HPDE6-E6E7 (cell line): ENCODE data around the gene CNTLN.
"Not testable (repeated sequence)": the region's sequence is repeated elsewhere in the genome, so short reads cannot be mapped to it uniquely, and the experiment has no call there.

Experiments
- DNase-seq: peaks from one replicate; pipeline ENCODE4 v3.0.0; 2011; ENCODE audit warnings: missing footprints; ENCODE audit errors: extremely low spot score

Gene CNTLN

DNA sequence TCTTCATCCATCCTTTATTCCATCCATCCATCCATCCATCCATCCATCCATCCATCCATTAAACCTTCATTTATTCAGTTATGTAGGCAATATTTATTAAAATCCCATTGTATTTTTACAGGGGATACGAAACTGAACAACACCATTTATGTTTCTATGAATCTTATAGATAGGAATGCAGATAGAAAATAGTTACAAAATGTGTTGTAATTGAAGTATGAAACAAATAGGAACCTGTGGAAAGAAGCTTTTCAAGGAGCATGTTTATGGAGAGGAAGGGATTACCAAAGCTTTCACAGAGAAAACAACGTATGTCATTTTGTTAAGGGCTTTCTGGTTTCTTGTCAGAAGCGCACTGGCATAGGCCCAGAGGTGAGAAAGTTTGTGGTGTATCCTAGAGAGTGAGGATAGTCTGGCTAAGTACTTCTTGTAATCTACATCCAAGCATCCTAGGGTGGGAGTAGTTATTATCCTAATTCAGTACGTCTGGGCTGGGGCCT lies 184.0 kb downstream of the CNTLN start:
- DNase-seq = no peak

- no peak for DNase-seq
Measured at GRCh38 chr9:17319864-17320263, 185.0 kb downstream of the CNTLN start.

- no peak for DNase-seq
Measured at GRCh38 chr9:17322882-17323864, 188.3 kb downstream of the CNTLN start.

- DNase-seq = no peak
Measured at GRCh38 chr9:17328331-17328730, 193.5 kb downstream of the CNTLN start.

- DNase-seq = no peak
Measured at GRCh38 chr9:17330097-17330496, 195.3 kb downstream of the CNTLN start.

GRCh38 chr9:17332115-17332514 lies 197.3 kb downstream of the CNTLN start:
- DNase-seq = no peak

DNA sequence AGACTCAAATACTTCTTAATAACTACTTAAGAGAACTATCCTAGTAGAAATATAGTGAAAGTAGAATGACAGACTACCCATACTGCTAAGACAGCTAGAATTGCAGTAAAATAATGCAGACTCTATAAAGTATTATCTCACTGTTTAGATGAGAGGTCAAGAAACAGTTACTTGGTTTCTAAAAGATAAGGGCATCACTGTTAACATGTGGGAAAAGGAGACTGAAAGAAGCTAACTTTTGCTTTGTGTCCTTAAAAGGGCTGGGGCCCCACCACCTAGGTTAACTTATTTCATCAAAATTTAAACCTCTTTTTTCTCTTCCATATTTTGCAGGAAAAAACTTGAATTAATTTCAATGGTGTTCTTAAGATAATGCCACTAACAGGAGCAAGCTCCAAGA lies 204.3 kb downstream of the CNTLN start:
- no peak for DNase-seq

GRCh38 chr9:17342696-17343095 lies 207.9 kb downstream of the CNTLN start:
- DNase-seq = no peak

DNA sequence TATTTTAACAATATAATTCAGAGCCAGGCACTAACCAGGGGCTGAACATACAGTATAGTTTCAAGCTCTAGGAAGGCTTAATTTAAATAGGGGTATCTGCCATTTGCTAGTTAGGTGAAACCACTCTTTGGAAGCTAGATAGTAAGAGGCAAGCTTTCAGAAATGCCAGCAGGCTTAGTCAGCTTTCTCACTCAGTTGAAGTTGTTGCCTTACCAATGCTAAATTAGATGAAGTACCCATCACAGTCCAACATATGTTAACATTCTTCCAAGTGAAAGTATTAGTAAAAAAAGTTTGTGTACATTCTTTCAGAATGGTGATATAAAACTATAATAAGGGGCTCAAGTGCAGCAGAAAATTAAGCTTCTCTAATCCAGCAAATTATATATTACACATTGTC lies 215.0 kb downstream of the CNTLN start:
- no peak for DNase-seq

DNA sequence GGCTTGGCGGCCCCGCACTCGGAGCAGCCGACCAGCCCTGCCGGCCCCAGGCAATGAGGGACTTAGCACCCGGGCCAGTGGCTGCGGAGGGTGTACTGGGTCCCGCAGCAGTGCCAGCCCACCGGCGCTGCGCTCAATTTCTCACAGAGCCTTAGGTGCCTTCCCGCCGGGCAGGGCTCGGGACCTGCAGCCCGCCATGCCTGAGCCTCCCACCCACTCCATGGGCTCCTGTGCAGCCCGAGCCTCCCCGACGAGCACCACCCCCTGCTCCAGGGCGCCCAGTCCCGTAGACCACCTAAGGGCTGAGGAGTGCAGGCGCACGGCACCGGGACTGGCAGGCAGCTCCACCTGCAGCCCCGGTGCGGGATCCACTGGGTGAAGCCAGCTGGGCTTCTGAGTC lies 219.2 kb downstream of the CNTLN start:
- not testable (repeated sequence) for DNase-seq

DNA sequence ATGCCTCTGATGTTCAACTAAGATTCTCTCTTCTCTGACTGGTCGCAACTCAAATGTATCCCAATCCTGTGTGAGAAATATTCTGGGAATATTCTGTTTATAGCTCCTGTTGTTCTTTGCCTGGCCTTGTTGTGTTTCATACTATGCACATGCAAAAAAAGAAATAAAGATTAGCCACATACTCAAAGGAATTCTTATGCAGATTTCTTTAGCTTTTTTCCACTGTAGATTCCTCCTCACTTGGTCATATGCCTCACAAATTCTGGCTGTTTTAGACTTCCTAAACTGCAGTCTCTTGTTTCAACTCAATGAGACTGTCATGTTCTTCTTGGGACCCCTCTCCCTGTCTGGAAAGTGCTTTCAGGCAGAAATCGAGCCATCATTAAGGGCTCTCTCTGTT lies 226.5 kb downstream of the CNTLN start:
- DNase-seq = no peak

GRCh38 chr9:17367035-17367434 lies 232.2 kb downstream of the CNTLN start:
- no peak for DNase-seq

DNA sequence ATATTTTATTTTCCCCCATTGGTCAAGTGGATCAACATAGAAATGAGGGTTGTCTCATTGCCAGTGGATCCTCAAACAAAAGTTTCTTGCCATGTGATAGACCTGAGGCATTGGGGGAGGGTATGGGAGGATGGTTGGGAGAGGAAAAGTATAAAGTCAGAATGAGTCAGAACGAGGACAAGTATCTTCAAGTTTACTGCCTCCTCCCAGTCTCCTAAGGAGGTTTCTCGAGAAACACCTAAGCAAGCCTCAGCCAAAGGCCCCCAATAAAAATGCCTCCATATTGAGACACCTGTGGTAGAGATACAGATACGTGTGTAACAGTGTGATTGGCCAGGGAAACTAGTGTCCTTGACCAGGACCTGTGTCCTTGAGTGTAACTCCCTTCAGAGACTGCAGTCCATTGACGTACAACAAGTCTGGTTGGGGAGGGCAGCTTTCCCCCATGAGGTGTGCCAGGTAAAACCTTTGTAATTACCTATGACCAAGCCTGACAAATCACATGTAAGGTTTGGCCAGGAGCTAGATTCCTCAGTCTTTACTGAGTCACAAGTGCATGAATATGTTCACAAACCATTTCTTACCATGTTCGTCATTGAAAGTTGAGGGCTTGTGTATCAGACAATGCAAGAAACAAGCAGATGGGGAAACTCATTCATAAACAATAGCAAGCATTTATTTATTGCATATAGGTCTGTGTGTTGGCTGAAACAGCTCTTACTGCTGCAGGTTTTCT lies 245.5 kb downstream of the CNTLN start:
- DNase-seq = peak; percentile 76

GRCh38 chr9:17387565-17387964 lies 252.7 kb downstream of the CNTLN start:
- DNase-seq = no peak

- DNase-seq = no peak
Measured at GRCh38 chr9:17389026-17389425, 254.2 kb downstream of the CNTLN start.

GRCh38 chr9:17394881-17395510 lies 260.2 kb downstream of the CNTLN start:
- DNase-seq = no peak

DNA sequence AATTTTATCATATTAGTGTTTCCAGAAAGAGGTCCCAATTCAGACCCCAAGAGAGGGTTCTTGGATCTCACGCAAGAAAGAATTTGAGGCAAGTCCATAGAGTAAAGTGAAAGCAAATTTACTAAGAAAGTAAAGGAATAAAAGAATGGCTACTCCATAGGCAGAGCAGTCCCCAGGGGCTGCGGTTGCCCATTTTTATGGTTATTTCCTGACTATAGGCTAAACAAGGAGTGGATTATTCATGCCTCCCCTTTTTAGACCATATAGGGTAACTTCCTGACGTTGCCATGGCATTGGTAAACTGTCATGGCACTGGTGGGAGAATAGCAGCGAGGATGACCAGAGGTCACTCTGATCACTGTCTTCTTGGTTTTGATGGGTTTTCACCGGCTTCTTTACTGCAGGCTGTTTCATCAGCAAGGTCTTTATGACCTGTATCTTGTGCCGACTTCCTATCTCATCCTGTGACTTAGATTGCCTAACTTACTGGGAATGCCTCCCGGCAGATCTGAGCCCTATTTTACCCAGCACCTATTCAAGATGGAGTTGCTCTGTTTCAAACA lies 262.4 kb downstream of the CNTLN start:
- not testable (repeated sequence) for DNase-seq

DNA sequence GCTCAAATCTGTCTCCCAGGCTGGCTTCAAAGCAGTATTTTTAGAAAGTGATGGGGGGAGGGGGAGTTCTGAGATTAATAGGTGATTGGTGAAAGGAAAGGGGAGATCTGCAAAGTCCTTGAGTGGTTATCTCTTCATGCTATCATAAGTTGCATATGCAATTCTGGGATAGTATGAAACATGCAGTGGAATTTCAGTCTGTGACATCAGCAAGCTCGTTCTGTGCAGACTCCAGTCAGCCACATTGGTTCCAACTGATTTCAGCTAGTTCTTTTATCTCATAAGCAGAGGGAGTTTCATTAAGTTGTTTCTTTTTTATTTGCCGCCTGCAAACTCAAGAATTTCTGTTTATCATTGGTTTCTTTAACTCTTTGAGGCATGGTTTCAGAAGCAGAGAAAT lies 263.5 kb downstream of the CNTLN start:
- DNase-seq = no peak

GRCh38 chr9:17401858-17402257 lies 267.0 kb downstream of the CNTLN start:
- DNase-seq = no peak

- DNase-seq = no peak
Measured at GRCh38 chr9:17402309-17402708, 267.5 kb downstream of the CNTLN start.

GRCh38 chr9:17403539-17403938 lies 268.7 kb downstream of the CNTLN start:
- DNase-seq = no peak

DNA sequence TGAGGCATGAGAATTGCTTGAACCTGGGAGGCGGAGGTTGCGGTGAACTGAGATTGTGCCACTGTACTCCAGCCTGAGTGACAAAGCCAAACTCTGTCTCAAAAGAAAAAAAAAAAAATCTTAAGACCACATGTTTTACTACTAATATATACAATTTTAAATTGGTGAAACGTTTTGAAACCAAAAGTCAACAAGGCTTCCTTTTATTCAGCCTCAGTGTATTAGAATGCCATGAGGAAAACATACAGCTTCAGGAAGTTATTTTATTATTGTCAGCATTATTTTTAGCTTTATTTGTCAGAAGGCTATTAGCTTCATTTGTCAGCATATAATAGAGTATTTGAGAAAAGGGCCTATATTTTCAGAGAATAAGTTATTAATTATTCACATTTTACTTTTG lies 280.1 kb downstream of the CNTLN start:
- no peak for DNase-seq
